AG09319 (cell line): ENCODE data around the gene DNASE1.

Experiments
- DNase-seq: peaks from one replicate; pipeline ENCODE4 v3.0.0-alpha.2; 2010; ENCODE audit warnings: low read depth; ENCODE audit errors: extremely low read depth
- CTCF ChIP-seq: IDR thresholded peaks from 2 replicates; pipeline ENCODE4 v1.5.1; 2011; ENCODE audit warnings: low read depth, mild to moderate bottlenecking, inconsistent platforms, low read length, moderate library complexity

The DNASE1 gene

GRCh38 chr16:3625911-3626732, 28.4 kb upstream of the DNASE1 start:
- no peak for DNase-seq

GRCh38 chr16:3637371-3637923, 17.0 kb upstream of the DNASE1 start:
- no peak for TF ChIP-seq CTCF
- DNase-seq = no peak

More at GRCh38 chr16:3625911-3626732, 28.4 kb upstream of the DNASE1 start:
- no peak for TF ChIP-seq CTCF

GRCh38 chr16:3638916-3639644, 15.4 kb upstream of the DNASE1 start:
- no peak for DNase-seq
- no peak for TF ChIP-seq CTCF

- TF ChIP-seq CTCF = no peak
- no peak for DNase-seq
Measured at GRCh38 chr16:3640207-3640606, 14.3 kb upstream of the DNASE1 start.

GRCh38 chr16:3640632-3641501, 13.6 kb upstream of the DNASE1 start:
- DNase-seq = no peak
- TF ChIP-seq CTCF = no peak

GRCh38 chr16:3641801-3642396, 12.6 kb upstream of the DNASE1 start:
- no peak for DNase-seq

More at GRCh38 chr16:3641801-3642396, 12.6 kb upstream of the DNASE1 start:
- TF ChIP-seq CTCF = no peak
